ENCODE measurements around the gene LPCAT1.

The LPCAT1 gene

GRCh38 chr5:1545126-1545804, 21.5 kb upstream of the LPCAT1 start:
- H3K4me2 ChIP-seq (ENCODE audit: low read length) = no peak overlapping the region
- H3K79me2 ChIP-seq (ENCODE audit: control insufficient read depth, low read length) = no peaks in the 10 kb centered on the region
- H3K36me3 ChIP-seq (ENCODE audit: control insufficient read depth, low read length) = no peaks in the 10 kb centered on the region
- H3K27me3 ChIP-seq (ENCODE audit: control insufficient read depth, low read length) = no peaks in the 10 kb centered on the region
- TF ChIP-seq, protein P1, sequence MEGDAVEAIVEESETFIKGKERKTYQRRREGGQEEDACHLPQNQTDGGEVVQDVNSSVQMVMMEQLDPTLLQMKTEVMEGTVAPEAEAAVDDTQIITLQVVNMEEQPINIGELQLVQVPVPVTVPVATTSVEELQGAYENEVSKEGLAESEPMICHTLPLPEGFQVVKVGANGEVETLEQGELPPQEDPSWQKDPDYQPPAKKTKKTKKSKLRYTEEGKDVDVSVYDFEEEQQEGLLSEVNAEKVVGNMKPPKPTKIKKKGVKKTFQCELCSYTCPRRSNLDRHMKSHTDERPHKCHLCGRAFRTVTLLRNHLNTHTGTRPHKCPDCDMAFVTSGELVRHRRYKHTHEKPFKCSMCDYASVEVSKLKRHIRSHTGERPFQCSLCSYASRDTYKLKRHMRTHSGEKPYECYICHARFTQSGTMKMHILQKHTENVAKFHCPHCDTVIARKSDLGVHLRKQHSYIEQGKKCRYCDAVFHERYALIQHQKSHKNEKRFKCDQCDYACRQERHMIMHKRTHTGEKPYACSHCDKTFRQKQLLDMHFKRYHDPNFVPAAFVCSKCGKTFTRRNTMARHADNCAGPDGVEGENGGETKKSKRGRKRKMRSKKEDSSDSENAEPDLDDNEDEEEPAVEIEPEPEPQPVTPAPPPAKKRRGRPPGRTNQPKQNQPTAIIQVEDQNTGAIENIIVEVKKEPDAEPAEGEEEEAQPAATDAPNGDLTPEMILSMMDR (IDR thresholded peaks at IDR 0.05; ENCODE audit: low read depth, low read length, poor library complexity, severe bottlenecking) = no peak
- no peak for TF ChIP-seq EZH2phosphoT487 (IDR thresholded peaks at IDR 0.05; ENCODE audit: borderline replicate concordance, low read length)
- H3F3A ChIP-seq (ENCODE audit: control insufficient read depth, insufficient read depth) = 0 out of 2 replicates have a peak, but pooled peaks cover 5% of the 10 kb centered on the region
- H3K4me3 ChIP-seq (ENCODE audit: low read length) = no peak overlapping the region
- H3K9me3 ChIP-seq (ENCODE audit: control insufficient read depth, insufficient read depth, low read length) = peaks cover 8% of the 10 kb centered on the region; the same call in 1 of the 2 replicates
- H3K9me2 ChIP-seq (replicated peaks; ENCODE audit: control insufficient read depth, low read length) = no peaks in the 10 kb centered on the region
- H4K20me1 ChIP-seq (ENCODE audit: control insufficient read depth, insufficient read depth, low read depth, low read length) = no peaks in the 10 kb centered on the region
- no peak overlapping the region for H3K27ac ChIP-seq (ENCODE audit: low read depth, low read length)
- H3K4me1 ChIP-seq (ENCODE audit: control insufficient read depth, low read length) = peaks cover 9% of the 10 kb centered on the region

DNA sequence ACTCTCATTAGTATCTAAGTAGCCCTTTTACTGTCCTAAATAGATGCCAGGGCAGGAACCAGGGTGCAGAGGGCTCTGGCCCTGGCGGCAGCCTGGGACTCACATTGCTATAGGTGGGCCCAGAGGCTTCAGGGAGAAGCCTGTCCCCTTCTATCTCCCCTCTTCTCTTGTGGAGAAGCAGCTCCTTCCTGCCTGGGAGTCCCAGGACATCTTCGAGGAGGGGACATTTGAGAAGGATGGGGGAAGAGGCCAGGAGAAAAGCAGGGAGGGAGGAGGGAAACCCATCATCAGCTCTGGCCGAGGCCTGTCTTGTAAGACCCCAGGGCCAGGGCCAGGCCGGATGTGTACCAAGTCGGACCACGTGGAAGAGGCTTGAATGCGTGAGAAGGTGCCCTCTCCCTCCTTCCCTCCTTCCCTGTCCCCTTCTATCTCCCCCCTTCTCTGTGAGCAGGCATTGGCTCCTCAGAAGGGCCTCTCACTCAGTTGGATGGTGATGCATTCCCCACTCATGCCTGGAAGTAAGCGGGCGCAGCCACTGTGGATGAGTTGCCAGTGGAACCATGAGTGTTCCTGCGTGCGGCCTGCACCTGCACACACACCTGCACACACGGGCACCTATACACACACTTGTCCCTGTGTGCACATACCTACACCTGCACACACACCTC, 20.7 kb upstream of the LPCAT1 start:
- Histone ChIP-seq H4K20me1 (ENCODE audit: control insufficient read depth, insufficient read depth, low read depth, low read length) (no peaks in the 10 kb centered on the region), H3K79me2 (ENCODE audit: control insufficient read depth, low read length) (no peaks in the 10 kb centered on the region), H3K4me3 (ENCODE audit: low read length) (no peak overlapping the region), H3K9me2 (replicated peaks; ENCODE audit: control insufficient read depth, low read length) (no peaks in the 10 kb centered on the region), H3K4me2 (ENCODE audit: low read length) (no peak overlapping the region), H3K36me3 (ENCODE audit: control insufficient read depth, low read length) (no peaks in the 10 kb centered on the region), H3K4me1 (ENCODE audit: control insufficient read depth, low read length) (peaks cover 9% of the 10 kb centered on the region), H3F3A (ENCODE audit: control insufficient read depth, insufficient read depth) (0 out of 2 replicates have a peak, but pooled peaks cover 5% of the 10 kb centered on the region), H3K27me3 (ENCODE audit: control insufficient read depth, low read length) (no peaks in the 10 kb centered on the region), H3K27ac (ENCODE audit: low read depth, low read length) (no peak overlapping the region), H3K9me3 (ENCODE audit: control insufficient read depth, insufficient read depth, low read length) (peaks cover 14% of the 10 kb centered on the region; the same call in 1 of the 2 replicates)
- TF ChIP-seq, protein P1 (IDR thresholded peaks at IDR 0.05; ENCODE audit: low read depth, low read length, poor library complexity, severe bottlenecking) = no peak
- no peak for TF ChIP-seq EZH2phosphoT487 (IDR thresholded peaks at IDR 0.05; ENCODE audit: borderline replicate concordance, low read length)

DNA sequence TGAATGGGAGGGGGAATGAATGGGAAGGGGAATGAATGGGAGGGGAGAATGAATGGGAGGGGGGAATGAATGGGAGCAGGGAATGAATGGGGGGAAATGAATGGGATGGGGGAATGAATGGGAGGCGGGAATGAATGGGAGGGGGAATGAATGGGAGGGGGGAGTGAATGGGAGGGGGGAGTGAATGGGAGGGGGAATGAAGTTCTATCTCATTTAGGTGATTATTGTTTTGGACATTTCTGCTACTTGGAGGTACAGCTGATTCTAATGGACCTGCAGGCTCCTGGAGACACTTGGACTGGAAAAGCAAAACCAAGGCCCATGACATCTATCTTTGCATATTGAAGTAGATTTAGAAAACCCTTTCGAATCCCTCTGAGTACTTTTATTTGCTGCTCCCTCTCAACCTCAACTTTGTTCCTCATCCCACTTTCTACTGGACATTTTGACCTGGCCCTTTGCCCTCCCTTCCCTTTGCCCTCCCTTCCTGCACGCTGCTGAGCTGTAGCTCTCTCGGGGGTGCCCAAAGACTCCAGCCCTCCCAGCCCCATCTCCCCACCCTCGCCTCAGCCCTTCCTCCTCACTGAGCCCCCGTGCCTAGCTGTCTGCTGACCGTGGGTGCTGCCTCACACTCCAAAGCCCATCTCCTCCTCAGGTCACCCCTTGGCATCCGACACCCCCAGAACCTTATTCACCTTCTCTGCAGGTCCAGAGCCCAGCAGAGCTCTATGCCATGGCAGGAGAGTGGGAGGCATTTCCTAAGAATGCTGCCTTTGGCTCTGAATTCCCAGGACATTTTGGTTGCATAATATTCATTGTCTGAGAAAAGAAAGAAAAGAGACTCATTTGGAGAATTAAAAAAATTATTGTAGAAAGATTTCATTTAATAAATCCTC, 19.9 kb upstream of the LPCAT1 start:
- H3F3A ChIP-seq (ENCODE audit: control insufficient read depth, insufficient read depth) = 0 out of 2 replicates have a peak, but pooled peaks cover 5% of the 10 kb centered on the region
- no peaks in the 10 kb centered on the region for H3K9me2 ChIP-seq (replicated peaks; ENCODE audit: control insufficient read depth, low read length)
- no peaks in the 10 kb centered on the region for H3K36me3 ChIP-seq (ENCODE audit: control insufficient read depth, low read length)
- no peaks in the 10 kb centered on the region for H4K20me1 ChIP-seq (ENCODE audit: control insufficient read depth, insufficient read depth, low read depth, low read length)
- H3K27me3 ChIP-seq (ENCODE audit: control insufficient read depth, low read length) = no peaks in the 10 kb centered on the region
- no peak overlapping the region for H3K4me3 ChIP-seq (ENCODE audit: low read length)
- H3K79me2 ChIP-seq (ENCODE audit: control insufficient read depth, low read length) = no peaks in the 10 kb centered on the region
- H3K9me3 ChIP-seq (ENCODE audit: control insufficient read depth, insufficient read depth, low read length) = peaks cover 21% of the 10 kb centered on the region; the same call in 1 of the 2 replicates
- no peak for TF ChIP-seq EZH2phosphoT487 (IDR thresholded peaks at IDR 0.05; ENCODE audit: borderline replicate concordance, low read length)
- H3K4me2 ChIP-seq (ENCODE audit: low read length) = no peak overlapping the region
- H3K4me1 ChIP-seq (ENCODE audit: control insufficient read depth, low read length) = peaks cover 9% of the 10 kb centered on the region
- H3K27ac ChIP-seq (ENCODE audit: low read depth, low read length) = no peak overlapping the region
